NCI-H2196 (cell line): ENCODE measurements around the gene MSLN.
"Not testable (repeated sequence)": the region's sequence is repeated elsewhere in the genome, so short reads cannot be mapped to it uniquely, and the experiment has no call there.

Source experiments
- DNase-seq: peaks from one replicate; lab custom pipeline; 2025; ENCODE audit not compliant: unreplicated experiment; lab: John Stamatoyannopoulos, UW

MSLN gene

DNA sequence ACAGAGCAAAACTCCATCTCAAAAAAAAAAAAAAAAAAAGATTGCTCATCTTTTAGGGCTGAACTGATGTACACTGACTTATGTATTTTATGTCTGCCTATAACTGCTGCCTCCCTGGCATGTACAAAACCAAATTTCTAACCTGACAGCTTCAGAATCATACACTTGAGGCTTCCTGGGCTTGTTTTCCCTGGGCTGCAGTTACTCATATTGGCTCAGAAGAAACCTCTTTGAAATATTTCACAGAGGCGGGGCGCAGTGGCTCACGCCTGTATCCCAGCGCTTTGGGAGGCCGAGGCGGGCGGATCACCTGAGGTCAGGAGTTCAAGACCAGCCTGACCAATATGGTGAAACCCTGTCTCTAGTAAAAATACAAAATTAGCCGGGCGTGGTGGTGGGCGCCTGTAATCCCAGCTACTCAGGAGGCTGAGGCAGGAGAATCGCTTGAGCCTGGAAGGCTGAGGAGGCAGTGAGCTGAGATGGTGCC, 6.4 kb upstream of the MSLN start:
- DNase-seq, result not testable (repeated sequence)

DNA sequence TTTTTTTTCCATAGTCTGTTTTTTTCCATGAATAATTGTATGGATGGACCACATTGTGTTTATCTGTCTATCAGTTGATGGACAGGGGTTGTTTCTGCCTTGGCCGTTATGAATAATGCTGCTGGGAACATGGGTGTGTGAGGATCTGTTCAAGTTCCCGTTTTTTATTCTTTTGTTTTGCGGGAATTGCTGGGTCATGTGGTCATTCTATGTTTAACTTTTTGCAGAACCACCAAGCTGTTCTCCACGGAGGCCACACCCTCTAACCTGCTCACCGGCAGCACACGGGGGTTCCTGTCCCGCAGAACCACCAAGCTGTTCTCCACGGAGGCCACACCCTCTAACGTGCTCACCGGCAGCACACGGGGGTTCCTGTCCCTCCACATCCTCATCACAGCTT, 5.9 kb upstream of the MSLN start:
- DNase-seq, result no peak

DNA sequence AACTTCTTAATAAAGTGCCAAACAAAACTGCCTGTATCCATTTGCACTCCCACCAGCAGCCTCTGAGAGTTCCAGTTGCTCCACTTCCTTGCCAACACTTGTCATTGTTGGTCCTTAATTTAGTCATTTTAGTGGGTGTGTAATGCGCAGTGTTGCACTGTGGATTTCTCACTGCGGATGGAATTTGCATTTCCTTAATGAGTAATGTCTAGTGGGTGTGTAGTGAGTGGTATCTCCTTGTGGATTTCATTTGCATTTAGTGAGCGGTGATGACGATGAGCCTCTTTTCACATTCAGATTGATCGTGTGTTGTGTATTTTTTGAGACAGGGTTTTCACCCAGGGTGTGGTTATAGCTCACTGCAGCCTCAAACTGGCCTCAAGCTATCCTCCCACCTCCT, 4.1 kb upstream of the MSLN start:
- no peak for DNase-seq

DNA sequence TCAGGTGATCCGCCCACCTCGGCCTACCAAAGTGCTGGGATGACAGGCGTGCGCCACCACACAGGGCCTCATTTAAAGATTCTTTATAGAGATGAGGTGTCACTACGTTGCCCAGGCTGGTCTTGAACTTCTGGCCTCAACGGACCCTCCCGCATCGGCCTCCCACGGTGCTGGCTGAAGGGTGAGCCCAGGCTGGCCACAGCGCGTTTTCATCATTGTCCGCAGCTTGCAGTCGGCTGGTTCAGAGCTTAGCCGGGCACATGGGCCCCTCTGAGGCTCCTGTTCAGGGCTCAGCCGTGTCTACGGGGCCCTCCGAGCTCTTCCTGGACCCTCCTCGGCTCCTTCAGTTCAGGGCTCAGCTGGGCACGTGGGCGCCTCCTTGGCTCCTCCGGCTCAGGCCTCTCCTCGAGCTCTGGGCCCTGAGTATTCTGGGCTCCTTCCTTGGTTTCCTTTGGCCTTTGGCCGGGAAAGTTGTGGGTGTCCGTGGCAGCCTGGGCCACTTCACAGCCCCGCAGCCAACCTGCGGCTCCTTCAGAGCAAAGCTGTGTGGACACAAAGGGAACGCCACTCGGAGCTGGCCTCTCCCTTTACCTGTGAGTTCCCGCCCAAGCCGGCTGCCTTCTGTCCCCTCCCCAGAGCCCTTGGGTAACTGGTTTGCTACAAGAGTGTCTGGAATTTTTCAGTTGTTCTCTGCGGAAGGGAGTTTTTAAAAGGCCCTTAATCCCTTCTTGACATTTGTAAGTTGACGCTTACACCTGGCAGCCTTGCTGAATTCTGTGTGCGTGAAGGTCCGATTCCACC, 1.2 kb upstream of the MSLN start:
- no peak for DNase-seq

DNA sequence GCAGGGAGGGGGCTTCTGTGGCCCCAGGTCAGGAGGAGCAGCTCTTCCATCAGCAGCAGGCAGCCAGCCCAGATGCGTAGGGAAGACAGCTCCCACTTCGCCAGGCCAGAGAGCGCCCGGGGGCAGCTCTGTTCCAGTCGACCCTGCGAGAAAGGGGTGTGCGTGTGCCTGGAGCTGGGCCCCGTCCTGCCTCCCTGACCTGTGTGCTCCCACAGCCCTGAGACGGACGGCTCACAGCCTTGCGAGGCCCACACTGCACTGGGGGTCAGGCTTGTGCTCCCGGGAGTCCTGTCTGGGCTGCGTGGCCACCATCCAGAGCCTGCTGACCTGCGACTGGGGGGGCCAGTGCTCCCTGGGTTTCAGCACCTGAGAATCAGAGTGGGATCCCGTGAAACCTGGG, 469 bp upstream of the MSLN start:
- DNase-seq, result no peak

DNA sequence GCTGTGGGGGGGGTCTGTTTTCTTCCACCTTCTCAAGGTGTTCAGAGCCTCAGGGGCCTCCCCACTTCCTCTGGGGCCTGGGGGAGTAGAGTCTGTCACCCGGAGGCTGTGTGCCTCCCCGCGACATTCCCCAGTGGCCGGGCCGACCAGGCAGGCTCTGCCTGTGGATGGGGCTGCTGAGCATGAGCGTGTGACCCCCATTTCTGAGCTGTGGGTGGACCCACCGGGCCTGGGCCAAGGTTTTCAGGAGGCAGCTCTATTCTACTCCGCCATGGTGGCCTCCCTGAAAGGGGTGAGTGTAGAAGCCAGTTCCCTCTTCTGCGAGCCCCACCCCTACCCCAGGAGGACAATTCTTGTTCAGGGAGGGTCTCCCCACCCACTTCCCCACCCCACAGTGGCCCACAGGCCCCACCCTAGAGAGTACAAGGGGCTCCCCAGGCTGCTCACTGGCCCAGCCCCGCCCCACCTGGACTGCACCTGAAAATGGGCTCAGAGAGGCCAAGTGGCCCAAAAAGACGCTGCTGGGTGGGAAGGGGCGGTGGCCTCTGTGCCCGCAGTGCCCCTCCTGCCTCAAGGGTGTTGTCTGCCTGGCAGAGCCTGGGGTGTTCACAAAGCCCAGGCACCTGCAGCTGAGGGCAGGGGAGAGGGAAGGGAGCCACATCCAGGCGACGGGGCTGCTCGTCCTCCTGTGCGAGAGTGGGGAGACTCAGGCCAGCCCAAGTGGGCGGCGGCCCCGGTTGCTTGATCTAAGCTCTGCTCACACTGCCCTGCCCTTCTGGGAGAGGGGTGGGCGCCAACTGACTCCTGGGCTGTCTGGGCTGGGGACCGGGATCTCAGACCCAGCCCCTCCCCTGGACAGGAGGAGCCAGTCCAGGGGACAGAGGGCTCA, 1.3 kb downstream of the MSLN start:
- DNase-seq, result no peak

DNA sequence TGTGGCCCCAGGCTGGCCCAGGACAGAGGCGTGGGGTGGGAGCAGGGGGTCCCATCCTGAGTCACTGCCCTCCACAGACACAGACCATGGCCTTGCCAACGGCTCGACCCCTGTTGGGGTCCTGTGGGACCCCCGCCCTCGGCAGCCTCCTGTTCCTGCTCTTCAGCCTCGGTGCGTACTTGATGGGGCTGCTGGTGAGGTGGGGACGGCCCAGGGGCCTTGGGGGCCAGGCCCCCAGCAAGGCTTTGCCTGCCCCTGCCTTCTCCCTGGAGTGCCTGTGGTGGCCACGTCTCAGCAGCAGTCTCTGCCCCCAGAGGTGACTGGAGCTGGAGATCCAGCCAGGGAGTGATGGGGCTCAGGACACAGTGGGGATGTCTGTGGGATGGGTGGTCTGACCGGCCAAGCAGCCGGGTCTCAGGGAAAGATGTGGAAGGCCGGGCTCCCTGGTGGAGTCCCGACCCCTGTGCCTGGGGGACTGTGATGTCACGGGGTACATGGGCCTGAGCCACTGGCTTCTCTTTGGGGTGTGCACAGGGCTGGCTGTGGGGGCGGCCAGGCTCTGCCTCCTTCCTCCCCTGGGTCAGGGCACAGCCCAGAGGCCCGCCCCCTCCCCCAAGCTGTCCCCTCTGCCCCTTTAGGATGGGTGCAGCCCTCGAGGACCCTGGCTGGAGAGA, 2.2 kb downstream of the MSLN start:
- DNase-seq, result no peak

DNA sequence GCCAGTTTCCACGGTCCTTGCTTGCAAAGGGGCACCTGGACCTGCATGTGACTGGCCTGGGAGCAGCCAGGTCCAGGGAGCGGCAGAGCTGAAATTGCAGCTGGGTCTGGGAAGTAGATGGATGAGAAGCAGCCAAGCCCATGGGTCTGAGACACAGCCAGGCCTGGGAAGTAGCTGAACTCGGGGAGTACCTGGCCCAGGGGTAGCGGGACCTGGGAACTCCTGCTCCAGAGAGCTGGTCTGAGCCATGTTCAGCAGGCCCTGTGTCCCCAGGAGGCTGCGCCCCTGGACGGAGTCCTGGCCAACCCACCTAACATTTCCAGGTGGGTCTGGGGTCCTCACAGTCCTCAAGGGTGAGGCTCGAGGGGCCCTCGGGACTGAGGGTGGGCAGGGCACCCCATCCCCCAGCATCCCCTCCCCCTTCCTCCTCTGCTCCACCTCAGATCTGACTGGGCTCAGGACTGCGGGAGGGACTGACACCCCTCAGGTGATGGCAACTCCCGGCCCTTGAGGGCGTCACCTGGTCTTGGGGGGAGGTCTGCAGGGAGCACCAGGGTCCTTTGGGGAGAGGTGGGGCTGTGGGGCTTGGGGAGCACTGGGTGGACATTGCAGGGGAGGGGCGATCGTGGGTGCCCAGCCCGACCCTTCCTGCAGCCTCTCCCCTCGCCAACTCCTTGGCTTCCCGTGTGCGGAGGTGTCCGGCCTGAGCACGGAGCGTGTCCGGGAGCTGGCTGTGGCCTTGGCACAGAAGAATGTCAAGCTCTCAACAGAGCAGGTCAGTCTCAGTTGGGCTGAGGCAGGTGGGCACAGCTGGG, 3.0 kb downstream of the MSLN start:
- DNase-seq, result no peak

DNA sequence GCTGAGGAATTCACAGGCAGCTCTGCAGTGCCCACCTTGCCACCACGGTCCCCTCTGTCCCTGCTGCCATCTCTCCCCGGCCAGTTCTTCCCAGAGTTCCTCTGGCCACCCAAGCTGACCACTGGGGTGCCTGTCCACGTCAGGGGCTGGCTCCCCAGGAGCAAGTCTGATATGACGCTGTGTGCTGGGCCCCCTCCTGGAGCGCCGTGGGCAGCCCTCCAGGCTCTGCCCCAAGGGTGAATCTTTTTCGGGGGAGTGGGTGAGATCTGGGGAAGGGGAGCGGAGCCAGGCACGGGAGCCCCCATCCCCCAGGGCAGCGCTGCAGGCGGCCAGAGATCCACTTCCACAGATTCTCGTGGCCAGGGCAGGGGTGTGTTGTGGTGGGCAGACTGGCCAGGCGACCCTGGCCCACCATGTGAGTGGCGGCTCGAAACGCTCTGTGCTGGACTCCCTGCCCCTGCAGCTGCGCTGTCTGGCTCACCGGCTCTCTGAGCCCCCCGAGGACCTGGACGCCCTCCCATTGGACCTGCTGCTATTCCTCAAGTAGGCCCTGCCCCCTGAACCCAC, 3.7 kb downstream of the MSLN start:
- no peak for DNase-seq

DNA sequence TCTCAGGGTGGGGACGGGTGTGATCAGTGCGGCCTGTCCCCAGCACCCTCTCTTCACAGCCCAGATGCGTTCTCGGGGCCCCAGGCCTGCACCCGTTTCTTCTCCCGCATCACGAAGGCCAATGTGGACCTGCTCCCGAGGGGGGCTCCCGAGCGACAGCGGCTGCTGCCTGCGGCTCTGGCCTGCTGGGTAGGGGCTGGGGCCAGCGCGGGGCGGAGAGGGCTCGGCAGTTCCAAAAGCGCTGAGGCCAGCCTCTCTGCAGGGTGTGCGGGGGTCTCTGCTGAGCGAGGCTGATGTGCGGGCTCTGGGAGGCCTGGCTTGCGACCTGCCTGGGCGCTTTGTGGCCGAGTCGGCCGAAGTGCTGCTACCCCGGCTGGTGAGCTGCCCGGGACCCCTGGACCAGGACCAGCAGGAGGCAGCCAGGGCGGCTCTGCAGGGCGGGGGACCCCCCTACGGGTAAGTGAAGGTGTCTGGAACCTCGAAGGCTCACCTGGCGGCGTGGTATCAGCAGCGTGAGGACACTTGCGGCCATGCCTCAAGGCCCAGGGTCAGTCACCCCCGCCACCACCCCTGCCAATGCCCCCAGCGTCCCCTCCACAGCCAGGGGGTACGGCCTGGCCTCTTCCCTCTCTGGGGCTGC, 4.4 kb downstream of the MSLN start:
- DNase-seq, result no peak

DNA sequence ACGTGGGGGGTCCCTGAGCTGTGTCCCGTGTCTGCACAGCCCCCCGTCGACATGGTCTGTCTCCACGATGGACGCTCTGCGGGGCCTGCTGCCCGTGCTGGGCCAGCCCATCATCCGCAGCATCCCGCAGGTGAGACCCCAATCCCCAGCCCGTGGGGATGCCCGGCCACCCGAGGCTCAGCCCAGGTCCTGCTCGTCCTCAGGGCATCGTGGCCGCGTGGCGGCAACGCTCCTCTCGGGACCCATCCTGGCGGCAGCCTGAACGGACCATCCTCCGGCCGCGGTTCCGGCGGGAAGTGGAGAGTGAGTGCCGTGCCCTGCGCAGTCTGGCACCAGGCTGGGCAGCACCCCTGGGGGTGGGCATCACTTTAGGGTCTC, 4.9 kb downstream of the MSLN start:
- no peak for DNase-seq

DNA sequence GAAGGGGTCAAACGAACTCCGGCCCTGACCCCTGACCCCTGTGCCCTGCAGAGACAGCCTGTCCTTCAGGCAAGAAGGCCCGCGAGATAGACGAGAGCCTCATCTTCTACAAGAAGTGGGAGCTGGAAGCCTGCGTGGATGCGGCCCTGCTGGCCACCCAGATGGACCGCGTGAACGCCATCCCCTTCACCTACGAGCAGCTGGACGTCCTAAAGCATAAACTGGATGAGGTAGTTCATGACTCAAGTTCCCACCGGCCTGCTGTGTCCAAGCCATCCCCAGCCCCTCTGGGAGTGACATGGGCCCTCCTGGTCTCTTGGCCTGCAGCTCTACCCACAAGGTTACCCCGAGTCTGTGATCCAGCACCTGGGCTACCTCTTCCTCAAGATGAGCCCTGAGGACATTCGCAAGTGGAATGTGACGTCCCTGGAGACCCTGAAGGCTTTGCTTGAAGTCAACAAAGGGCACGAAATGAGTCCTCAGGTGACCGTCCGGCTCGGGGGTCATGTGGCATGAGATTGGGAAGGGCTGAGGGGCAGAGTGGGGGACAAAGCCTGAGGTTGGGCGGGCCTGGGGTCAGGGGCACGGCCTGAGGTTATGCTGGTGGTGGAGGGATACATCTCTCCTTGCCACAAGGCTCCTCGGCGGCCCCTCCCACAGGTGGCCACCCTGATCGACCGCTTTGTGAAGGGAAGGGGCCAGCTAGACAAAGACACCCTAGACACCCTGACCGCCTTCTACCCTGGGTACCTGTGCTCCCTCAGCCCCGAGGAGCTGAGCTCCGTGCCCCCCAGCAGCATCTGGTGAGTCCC, 5.7 kb downstream of the MSLN start:
- DNase-seq, result no peak

DNA sequence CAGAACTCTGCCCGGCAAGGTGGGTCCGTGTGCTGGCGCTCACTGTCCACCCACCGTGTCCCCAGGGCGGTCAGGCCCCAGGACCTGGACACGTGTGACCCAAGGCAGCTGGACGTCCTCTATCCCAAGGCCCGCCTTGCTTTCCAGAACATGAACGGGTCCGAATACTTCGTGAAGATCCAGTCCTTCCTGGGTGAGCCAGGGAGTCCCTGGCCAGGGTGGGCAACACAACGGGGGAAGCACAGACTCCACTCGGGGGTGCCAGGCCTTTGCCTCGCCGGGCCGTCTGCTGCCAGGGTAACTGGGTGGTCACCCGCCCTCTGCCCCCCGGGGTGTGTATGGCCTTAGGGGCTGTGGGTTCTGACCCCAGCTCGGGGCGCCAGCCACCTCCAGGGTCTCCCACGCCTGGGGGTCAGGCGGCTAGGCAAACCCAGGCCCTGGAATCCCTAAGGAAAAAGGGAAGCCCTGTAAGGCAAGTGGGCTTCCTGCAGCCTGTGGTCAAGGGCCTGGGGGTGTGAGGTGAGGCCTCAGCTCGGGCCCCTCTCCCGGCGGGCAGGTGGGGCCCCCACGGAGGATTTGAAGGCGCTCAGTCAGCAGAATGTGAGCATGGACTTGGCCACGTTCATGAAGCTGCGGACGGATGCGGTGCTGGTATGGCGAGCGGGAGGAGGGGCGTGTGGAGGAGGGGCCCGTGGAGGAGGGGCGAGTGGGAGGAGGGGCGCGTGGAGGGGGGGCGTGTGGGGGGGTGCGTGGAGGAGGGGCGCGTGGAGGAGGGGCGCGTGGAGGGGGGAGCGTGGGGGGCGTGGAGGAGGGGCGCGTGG, 6.5 kb downstream of the MSLN start:
- no peak for DNase-seq

DNA sequence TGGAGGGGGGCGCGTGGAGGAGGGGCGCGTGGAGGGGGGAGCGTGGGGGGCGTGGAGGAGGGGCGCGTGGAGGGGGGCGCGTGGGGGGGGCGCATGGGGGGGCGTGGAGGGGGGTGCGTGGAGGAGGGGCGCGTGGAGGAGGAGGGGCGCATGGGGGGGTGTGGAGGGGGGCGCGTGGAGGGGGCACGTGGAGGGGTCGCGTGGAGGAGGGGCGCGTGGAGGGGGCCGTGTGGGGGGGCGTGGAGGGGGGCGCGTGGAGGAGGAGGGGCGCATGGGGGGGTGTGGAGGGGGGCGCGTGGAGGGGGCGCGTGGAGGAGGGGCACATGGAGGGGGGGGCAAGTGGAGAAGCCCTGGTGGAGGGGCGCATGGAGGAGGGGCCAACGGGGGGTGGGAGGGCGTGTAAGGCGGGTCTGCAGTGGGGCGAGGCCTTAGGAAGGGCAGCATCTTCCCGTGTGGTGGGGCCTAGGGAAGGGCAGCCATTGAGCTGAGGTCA, 7.3 kb downstream of the MSLN start:
- no peak for DNase-seq

DNA sequence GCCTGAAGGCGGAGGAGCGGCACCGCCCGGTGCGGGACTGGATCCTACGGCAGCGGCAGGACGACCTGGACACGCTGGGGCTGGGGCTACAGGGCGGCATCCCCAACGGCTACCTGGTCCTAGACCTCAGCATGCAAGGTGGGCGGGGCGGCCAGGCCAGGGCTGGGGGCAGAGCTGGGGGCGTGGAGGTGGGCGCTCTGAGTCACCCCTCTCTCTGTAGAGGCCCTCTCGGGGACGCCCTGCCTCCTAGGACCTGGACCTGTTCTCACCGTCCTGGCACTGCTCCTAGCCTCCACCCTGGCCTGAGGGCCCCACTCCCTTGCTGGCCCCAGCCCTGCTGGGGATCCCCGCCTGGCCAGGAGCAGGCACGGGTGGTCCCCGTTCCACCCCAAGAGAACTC, 7.9 kb downstream of the MSLN start:
- DNase-seq, result no peak

DNA sequence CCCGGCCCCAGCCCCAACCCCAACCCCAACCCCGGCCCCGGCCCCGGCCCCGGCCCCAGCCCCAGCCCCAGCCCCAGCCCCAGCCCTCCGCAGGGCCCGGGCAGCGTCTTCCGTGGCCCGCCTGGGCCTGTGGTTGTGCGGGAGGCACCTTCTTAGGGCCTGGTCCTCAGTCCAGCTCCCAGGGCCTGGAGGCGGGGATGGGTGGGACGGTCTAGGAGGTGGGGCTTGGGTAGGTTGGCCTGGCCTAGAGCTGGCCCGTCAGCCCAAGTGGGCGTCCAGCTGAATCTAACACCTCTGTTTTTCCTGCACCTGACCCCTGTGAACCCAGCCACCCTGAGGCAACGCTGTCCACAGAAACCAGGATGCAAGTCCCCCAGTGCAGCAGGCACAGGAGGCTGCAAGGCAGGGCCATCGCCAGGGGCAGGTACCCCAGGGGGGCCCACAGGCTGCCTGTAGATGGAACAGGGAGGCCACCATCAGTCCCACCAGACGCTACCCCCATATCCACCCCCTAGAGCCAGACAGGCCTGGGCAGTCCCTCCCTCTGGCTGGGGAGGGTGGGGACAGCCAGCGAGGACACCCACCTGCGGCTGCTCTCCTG, 8.8 kb downstream of the MSLN start:
- DNase-seq, result no peak

DNA sequence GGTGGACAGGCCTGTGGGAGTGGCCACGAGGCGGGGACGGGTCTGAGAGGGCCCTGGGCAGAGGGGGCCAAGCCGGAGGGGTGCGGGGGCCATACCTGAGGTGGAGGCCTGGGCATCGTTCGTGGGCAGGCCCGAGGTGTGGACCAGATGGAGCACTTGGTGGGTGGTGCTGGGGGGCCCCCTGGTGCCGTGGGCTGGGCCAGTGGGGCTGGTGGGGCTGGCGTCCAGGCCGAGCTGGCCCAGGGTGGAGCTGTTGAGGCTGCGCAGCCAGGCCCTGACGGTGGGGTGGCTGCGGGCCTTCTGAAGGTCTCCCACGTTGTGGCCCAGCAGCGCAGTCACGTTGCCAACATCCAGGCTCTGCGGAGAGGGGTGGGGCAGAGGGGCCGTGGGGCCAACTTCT, 9.4 kb downstream of the MSLN start:
- no peak for DNase-seq

DNA sequence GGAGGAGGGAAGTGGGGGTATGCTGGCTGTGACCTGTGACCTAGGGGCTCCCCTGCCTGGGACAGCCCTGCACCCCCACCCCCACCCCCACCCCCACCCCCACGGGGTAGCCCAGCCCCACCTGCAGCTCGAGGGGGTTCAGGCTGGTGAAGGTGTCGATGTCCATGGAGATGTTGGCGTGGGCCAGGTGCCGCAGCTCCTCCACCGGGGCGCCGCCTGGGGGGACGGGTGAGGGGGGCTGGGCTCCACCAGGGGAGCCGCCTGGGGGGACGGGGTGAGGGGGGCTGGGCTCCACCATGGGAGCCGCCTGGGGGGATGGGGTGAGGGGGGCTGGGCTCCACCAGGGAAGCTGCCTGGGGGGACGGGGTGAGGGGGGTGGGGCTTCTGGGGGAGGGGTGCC, 9.9 kb downstream of the MSLN start:
- DNase-seq, result no peak
